Erythroblast (primary cell): ENCODE measurements around the gene PTPRU.

Source experiments
- GATA1 ChIP-seq: IDR thresholded peaks from 2 replicates; pipeline ENCODE4 v1.6.1; 2011; ENCODE audit warnings: low read depth, mild to moderate bottlenecking, control low read depth, low read length, moderate library complexity
- POLR2A ChIP-seq: IDR thresholded peaks from 2 replicates; pipeline ENCODE4 v1.6.1; 2011; ENCODE audit warnings: mild to moderate bottlenecking, low read length

DNA sequence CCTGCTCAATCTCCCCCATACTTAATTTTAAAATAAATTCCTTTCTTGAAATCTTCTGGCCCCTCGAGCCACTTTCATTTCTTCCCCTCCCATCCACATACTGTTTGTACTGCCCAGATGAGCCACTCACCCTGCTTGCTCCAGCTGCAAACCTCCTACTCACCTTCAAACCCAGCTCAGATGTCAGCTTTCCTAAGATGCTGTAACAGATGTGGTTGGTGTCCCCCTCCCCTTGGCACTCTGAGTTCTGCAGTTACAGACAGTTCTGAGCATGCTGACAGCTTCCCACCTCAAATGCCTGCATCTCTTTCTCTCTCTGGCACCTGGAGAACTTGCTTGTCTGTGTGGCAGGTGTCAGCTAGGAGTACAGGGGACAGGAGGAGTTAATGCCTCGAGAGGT lies 106.7 kb downstream of the PTPRU start:
- TF ChIP-seq POLR2A (no peak), GATA1 (no peak)
